HG02623 (cell line): ENCODE measurements around the gene DDI2.
A peak's percentile ranks its signal among the peaks of the same experiment; 100 is the strongest.
"Not testable (repeated sequence)": the region's sequence is repeated elsewhere in the genome, so short reads cannot be mapped to it uniquely, and the experiment has no call there.

Source experiments
- ATAC-seq: cut with Tn5 transposase; IDR thresholded peaks from one replicate; pipeline ENCODE4 v1.9.1; 2021; ENCODE audit warnings: moderate library complexity; ENCODE audit not compliant: unreplicated experiment

Gene DDI2

DNA sequence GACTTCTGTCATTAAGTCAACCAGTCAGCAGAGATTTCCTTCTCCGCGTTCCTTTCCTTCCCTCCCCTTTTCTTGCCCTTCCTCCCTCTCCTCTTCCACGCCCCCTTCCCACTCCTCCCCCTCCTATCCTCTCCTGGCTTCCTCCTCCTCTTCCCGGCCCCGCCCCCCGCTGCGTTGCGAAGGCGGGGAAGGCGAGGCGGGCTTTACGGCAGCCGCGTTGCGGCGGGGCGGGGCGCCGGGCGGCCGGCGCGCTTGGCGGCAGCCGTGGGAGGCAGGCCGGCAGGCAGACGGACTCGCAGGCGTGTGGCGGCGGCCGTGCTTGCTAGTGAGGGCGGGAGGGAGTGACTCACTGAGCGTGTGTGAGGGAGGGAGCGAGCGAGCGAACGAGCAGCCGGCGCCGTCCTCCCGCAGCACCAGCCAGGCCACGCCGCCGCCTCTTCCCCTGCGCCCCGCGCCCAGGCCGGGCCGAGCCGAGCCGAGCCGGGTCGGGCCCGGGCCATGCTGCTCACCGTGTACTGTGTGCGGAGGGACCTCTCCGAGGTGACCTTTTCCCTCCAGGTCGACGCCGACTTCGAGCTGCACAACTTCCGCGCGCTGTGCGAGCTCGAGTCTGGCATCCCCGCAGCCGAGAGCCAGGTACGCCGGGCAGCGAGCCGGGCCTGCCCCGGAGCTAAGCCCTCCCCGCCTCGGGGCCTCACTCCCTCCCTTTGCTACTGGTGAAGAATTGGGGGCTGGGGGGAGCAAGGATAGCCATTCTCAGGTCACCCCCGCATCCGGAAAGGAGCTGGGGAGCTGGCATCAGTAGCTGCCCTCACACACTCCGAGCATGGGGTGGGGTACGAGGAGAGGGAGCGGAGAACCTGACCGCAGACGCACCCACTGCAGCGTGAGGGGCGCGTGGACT is at the start of gene DDI2:
TSS of gene DDI2 (plus strand) at position 286 of the 904 bp plus-strand sequence. CDS start at position 499, 213 bp downstream.
- ATAC-seq: peak; percentile 70

DNA sequence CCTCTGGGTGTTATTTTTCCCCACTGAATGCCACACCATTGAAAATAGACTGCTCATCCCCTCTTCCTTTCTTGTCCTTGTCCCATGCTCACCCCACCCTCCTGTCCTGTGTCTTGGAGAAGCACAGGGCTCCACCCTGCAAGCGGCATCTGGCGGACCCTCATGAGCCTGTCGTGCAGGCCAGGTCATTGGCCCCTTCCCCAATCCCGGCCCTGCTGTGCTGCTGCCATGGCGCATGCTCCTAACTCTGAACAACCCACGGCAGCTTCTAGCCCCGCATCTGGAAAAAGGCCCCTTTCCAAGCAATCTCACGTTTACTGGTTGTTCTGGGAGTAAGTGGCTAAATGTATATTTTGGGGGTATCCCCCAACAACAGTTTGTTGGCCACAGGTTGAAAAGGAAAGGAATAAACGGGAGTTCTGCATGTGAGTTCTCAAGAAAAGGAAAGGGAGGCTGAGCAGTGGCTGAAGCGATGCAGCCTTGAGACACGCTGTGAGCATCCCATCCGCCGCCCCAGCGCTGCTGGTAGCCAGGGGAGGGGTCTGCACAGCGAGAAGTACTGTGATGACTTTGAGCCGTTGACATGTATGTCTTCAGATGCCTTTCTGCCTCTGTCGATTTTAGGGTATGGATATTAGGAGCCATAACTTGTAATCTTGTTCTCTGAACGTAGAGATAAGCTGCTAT is 48.7 kb upstream of the DDI2 start:
- no peak for ATAC-seq

DNA sequence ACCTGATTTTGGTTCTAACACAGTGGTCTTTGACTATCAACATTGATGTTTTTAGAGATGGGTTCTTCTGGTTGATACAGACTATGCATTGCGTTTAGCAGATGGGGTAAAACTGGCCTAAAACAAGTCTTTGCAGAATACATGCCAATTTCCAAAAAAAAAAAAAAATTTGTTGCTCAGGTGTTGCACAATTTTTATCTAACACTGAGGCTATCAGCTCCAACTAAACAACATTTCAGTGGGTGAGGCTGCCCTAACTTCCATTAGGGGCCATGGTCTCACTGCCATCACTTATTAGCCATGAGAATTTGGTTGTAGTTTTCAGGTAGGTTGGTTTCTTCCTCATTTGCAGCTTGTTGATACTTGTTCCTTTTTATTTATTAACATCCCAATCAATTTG is 46.4 kb upstream of the DDI2 start:
- ATAC-seq: no peak

DNA sequence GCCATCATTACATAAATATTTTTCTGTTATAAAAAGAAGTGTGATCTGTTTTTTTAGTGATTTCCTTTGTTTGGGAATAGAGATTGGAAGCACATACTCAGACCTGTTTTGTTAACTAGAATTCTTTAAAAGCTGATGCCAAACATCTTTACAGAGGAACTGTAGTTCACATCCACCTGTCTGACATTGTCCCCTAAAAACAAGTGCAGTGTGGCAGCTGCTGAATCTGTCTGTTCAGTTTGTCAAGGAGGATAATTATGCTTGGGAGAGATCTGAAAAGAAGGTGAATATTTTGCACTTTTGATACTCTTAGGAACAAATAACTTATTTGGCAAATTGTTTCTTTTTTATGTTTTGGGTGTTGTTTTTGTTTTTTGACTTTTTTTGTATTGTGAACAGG is 46.0 kb upstream of the DDI2 start:
- ATAC-seq: no peak

DNA sequence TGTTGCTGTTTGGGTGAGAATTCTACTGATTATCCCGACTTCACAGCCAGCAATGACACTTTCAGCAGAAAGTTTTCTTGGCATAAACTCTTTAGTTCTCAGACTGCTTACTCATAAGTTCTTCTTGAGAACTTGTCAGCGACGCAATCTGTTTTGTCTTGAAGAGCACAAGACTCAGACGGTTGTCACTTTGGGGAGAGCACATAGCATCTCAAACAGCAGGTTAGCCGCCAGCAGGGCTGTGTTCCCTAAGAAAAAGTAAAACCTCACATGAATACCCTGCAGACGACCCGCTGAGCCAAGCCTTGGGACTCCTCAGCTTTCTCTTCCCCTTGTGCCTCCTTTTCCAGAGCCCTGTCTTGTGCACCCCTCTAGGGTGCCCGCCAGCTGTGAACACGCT is 43.8 kb upstream of the DDI2 start:
- ATAC-seq: no peak

DNA sequence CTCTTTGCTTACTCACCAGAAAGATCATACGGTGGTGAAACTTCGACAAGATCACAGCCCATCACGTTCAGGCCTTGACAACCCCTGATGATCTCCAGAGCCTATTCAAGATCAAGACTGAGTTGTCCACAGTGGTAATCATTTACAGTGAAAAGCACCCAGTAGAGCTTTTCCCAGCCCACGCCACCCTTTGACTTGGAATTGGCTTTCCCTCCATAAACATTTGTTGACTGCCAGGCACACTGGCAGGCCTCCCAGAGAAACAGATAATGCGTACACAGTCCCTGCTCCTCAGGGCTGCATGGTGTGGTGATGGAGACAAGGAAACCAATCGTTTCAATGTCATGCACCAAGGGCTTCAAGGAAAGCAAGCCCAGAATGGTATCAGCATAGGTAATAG is 42.5 kb upstream of the DDI2 start:
- ATAC-seq: no peak

DNA sequence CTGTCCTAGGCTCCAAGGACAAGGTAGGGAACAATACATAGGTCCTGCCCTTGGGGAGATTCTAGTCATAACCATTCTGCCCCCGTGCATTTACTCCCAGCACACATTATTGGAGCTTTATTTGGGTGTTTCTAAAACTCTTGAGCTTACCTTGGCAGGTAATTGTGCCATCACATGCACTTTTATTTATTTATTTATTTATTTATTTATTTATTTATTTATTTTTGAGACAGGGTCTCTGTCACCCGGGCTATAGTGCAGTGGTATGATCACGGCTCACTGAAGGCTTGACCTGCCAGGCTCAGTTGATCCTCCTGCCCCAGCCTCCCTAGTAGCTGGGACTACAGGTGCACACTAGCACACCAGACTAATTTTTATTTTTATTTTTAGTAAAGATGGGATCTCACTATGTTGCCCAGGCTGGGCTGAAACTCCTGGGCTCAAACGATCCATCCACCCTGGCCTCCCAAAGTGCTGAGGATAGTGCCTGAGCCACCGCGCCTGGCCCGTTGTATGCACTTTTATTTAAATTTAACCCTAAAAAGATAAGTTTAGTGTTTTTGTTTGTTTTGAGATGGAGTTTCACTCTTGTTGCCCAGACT is 41.6 kb upstream of the DDI2 start:
- ATAC-seq: no peak

DNA sequence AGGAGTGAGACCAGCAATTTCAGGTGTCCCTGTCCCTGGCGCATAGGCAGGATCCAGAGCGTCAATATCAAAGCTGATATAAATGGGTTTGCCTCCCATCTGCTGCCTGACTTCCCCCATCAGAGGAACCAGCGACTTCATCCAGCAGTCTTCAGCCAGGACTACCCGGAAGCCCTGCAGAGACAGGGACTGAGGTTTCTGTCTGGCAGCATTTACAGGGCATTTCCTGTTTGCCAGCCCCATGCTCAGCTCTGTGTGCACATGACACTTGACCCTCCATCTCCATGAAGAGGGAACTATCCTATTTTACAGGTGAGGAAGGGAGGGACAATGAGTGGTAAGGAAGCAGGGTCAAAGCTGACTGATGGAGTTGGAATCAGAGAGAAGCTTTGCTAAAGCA is 39.6 kb upstream of the DDI2 start:
- no peak for ATAC-seq

DNA sequence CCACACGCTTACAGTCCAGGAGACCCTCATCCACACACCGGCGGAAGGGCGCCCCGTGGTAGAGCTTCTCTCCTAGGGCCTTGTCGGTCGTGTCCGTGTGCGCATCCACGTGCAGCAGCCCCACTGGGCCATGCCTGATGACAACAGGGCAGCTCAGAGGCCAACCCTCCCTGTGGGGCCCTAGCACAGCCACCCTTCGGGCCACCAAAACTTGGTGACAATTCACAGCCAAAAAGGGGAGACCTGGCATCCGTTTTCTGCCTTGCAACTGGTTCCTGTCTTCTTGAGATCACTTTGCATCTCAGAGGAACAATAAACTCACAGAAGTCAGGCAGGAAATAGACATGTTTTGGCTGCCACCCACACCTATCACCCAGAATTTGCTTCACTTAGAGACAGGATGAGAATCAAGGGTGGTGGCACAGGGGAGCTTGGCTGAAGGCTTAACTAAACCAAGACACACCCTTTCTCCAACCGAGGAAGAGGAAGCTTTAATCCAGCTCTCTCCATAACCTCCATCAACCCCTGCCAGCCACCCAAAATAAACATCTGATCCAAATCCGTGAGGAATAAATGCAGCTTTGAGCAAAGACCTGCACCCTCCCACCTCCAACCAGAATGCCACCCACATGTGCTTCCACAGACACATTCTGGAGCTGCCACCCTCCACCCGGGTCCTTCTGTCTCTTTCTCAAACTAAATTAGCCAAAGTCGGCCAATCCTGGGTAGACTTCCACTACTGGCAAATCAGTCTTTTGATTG is 38.2 kb upstream of the DDI2 start:
- no peak for ATAC-seq

DNA sequence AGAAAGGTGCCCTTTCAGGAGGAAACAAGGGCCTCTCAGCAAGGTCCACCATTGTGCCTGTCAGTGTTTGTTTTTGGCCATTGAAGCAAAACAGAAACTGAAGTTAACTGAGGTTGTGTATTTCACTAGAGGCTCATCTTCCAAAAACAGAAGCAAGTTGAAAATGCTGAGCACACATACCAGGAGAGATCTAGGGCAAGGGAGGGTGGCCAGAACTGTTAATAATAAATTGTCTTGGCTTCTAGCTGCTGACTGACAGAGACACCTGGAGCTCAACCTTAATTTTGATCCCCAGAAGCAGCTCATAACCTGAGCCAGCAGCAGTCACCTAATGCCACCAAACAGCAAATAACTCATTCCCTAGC is 37.6 kb upstream of the DDI2 start:
- ATAC-seq: no peak

DNA sequence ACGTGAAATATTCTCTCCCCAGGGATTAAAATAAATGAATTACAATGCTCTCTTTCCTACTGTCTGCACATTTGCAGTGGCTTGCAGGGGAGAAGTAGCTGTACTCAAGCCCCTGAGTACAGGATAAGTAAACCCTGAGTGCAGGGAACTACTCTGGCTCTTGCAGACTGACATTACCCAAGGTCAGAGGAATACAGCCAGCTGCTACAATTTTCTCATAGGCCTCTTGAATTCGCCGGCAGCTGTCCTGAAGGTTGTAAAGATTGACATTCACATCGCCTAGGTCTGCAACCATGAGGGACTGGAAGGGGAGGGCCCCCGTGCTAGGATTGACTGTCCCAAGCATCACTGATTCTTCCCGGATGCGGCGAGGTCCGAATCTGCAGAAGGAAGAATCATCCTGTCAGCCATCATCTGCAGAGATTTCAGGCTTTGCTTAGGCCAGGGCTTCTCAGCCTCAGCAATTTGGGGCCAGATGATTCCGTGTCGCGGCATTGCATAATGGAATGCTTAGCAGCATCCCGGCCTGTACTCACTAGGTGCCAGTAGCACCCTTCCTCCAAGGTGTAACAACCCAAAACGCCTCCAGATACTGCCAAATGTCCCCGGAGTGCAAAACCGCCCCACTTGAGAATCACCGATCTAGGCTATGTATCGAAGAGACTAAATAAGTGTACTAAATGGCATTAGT is 34.1 kb upstream of the DDI2 start:
- no peak for ATAC-seq

DNA sequence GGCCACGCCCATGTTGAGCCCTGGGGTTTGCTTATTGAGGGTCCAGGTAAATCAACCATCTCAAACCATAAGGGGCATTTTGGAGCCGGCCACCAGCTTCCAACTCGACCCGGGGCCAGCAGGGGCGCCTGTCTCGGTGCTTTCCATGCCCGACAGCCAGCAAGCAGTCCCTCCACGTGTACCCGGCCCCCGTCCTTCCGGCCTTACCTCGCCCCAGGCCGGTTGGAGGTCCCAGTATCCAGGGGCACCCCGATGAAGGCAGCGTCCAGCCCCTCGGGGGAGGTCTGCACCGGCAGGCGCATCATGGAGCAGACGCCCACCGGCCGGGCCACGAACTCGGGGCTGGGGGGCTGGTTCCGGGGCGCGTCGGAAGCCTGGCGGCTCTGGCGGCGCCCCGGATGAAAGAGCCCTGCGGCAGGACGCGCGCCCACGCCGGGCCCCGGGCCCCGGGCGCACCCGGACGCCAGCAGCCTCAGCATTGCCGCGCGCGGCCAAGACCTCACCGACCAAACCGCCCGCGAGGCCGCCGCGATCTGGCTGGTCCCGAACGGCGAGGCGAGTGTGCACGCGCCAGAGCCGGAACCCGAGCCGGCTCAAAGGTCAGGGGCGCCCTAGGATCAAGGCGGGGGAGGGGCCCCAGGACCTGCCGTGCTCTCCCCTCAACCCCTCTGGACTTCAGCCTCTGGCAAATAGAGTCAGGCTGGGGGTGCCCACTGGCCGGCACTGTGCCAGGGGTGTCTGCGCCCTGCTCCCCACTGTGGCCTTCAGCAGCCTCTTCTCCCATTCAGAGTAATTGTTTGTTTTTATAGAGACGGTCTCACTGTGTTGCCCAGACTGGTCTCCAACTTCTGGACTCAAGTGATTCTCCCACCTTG is 32.5 kb upstream of the DDI2 start, which contains the start of gene AGMAT:
TSS of gene AGMAT (minus strand) at position 563 of the 875 bp plus-strand sequence. CDS start at position 479, 84 bp downstream.
- ATAC-seq: no peak

DNA sequence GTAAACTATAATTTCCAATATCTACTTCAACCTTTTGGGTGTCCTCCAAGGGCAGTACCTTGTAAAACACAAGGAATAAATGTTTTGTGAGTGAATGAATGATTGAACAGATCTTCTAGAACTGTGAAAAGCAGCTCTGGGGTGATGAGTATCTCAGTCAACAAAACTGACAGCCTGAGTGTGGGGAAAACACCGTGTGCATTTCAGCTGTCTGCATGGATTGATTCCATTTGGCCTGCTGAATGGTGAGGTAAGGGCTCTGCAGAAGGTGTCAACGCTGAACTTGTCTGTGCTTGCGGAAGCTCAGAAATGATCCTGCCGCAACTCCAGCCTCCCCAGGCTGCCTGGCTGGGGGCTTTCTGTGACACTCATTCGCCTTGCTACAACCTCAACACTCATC is 25.0 kb upstream of the DDI2 start:
- no peak for ATAC-seq

DNA sequence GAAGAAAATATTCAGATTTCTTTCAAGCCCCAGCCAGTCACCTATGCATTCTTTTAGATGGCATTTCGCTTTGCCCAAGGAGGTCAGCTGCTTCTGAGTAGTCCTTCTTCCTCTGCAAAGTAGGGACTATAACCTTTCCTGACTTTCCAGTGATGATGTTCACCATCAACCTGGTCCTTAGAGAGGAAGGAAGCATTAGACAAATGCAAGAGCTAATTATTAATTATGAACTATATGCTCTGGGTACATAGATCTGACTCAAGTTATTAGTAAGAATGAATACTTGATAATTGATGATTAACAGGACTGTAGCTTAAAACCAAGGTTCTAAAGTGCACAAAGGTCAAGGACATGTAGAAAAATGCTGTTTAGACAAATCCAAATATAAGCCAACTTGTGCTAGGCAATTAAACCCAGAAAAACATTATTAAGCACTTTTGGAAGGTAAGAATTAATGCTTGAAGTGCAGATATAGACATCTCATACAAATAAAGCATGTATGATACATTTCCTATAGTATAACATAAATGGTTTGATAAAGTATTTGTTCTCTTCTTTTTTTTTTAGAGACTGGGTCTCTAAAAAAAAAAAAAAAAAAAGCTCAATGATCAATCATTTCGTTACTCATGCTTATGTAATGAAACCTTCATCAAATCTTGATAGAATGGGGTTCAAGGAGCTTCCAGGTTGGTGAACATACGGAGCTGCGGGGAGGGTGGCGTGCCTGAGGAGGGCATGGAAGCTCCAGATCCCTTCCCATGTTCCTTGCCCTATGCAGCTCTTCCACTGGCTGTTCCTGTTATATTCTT is 21.2 kb upstream of the DDI2 start:
- no peak for ATAC-seq

DNA sequence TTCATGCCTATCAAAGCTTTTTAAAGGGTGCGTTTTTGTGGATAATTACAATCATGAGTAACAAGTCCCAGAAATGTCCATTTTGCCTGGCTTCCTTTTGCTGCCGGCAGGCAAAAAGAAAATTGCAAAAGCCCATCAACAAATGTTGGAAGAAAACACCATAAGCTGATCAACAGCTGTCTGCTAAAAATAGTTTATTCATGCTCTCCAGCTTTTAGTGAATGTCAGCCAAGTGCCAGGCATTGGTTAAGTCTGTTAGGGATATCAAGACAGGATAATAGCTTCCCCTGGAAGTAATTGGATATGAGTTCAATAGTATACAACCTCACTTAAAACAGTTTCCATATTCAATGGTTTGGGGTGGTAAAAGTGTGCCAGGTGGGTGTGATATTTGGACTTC is 18.8 kb upstream of the DDI2 start:
- no peak for ATAC-seq

DNA sequence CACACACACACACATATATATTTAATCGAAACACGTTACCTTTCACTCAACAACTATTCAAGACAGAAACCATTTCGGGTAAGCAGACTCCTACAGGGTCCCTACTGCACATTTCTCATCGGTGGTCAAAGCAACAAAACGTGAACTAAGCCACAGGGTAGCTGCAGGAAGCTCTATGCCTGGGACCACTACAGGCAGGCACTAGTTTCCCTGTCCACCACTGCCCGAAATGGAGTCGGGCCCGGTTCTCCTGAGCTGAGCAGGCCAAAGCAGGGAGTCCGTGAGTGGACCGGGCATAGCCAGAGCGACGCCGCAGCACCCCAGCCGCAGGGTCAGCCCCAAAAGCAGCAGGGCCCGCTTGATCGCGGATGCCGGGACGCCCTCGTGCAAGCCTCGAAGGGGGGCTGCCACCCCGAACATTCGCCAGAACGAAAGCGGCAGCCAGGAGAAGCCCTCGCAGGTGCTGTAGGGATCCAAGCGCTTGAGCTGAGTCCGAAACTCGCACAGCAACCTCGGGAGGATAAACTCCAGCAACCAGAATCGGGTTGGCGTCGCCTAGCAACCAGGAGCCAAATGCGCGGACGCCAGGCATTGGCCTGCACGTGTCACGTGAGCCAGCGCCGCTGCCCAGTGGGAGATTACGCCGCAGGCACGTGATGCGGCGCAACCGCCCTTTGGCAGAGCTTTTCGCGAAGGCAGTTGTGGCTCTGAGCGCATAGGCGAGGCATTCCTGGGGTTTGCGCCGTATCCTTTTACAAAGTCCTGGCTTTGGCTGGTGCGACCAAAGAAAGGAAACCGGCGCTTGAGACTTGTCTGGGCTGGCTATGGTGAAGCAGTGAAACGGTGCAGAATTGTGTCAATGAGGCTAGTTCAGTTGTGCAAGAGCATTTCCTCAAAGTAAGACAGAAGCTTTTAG is 13.9 kb upstream of the DDI2 start:
- peak; percentile 89 for ATAC-seq

DNA sequence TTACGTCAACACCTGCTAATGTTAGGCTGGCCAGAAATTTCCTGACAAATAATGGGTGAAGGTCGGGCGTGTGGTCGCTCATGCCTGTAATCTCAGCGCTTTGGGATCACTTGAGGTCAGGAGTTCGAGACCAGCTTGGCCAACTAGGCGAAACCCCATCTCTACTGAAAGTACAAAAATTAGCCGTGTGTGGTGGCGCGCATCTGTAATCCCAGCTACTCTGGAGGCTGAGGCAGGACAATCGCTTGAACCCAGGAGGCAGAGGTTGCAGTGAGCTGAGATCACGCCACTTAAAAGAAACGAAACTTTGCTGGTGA is 13.3 kb upstream of the DDI2 start:
- ATAC-seq: not testable (repeated sequence)

DNA sequence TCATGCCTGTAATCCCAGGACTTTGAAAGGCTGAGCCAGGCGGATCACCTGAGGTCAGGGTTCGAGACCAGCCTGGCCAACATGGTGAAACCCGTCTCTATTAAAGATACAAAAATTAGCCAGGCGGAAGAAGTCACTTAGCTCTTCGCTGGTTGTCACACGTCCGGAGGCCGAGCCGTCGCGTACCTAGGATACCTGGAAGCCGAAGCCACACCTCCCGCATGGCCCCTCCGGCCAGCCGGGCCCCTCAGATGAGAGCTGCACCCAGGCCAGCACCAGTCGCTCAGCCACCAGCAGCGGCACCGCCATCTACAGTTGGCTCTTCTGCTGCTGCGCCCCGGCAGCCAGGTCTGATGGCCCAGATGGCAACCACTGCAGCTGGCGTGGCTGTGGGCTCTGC is 12.9 kb upstream of the DDI2 start:
- not testable (repeated sequence) for ATAC-seq
